GM06990 (cell line): Measurements from ENCODE around the gene WWTR1.

Experiments
- DNase-seq: peaks from one replicate; pipeline ENCODE4 v3.0.0-alpha.2; 2011; ENCODE audit not compliant: insufficient read length; ENCODE audit errors: extremely low read depth
- H3K27me3 ChIP-seq: replicated peaks from 2 replicates; pipeline ENCODE4 v1.6.0; 2011; ENCODE audit warnings: low read length; ENCODE audit not compliant: control insufficient read depth, insufficient read depth
- H3K36me3 ChIP-seq: 2 replicates; pipeline ENCODE4 v1.5.1; 2011; ENCODE audit warnings: low read length; ENCODE audit not compliant: control insufficient read depth, insufficient read depth
- H3K4me3 ChIP-seq: replicated peaks from 2 replicates; pipeline ENCODE4 v1.5.1; 2011; ENCODE audit warnings: low read depth, mild to moderate bottlenecking, control low read depth, low read length
- CTCF ChIP-seq: IDR thresholded peaks from 2 replicates; pipeline ENCODE4 v1.5.1; 2011; ENCODE audit warnings: low read length, control low read depth, mild to moderate bottlenecking, inconsistent platforms; ENCODE audit not compliant: insufficient read depth, poor library complexity, severe bottlenecking

The WWTR1 gene

GRCh38 chr3:149587383-149587782 is 70.4 kb downstream of the WWTR1 start:
- no peak for TF ChIP-seq CTCF
- no peak for DNase-seq
- H3K27me3 ChIP-seq = no peaks in the 10 kb centered on the region
- no peak overlapping the region for H3K4me3 ChIP-seq
- no peaks in the 10 kb centered on the region for H3K36me3 ChIP-seq

DNA sequence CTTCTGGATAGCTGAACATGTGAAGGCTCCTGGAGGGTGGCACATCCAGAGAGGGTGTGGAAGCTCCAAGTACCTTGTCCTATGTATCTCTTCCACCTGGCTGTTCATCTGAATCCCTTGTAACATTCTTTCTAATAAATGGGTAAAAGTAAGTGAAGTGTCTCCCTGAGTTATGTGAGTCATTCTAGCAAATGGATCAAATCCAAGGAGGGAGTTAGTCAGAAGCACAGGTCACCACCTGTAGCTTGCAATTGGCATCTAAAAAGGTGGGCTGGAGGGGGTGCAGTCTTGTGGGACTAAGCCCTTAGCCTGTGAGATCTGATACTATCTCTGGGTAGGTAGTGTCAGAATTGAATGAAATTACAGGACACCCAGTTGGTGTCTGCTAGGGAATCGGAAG is 71.0 kb downstream of the WWTR1 start:
- TF ChIP-seq CTCF = no peak
- no peak for DNase-seq
- Histone ChIP-seq H3K36me3 (no peaks in the 10 kb centered on the region), H3K4me3 (no peak overlapping the region), H3K27me3 (no peaks in the 10 kb centered on the region)

GRCh38 chr3:149585401-149585726 is 72.5 kb downstream of the WWTR1 start:
- H3K27me3 ChIP-seq = no peaks in the 10 kb centered on the region
- H3K36me3 ChIP-seq = no peaks in the 10 kb centered on the region
- no peak overlapping the region for H3K4me3 ChIP-seq
- DNase-seq = peak; percentile 72
- no peak for TF ChIP-seq CTCF

DNA sequence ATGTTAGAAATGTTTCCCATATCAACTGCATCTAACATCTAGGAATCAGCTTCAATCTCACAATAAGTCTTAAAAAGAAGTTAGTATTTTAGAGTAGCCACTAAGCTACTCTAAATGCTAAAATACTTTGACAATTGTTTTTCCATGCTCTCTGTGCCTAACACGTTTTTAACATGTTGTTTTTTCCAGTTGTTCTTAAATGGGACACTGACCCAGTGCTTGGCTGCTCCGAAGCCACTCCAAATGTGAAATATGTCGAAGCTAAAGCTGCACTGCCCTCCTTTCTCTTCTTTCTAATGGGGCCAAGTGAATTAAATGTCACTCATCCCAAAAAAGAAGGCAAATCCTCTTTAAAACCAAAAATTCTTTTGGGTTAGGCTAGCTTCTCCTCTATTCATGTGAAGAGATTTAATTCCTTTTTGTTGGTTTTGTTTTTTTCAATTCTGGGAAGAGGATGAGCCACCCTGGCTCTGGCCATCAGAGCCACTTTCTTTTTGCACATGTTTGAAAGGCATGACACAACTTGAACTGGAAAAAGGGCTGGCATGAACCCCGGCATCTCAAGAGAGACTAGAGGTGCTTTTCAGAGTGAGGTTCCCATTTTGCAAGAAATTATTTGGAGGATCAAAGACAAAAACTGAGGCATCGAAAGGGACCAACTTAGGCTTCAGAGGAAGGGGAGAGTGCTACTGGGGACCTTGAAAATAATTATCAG is 73.7 kb downstream of the WWTR1 start:
- Histone ChIP-seq H3K4me3 (no peak overlapping the region), H3K36me3 (no peaks in the 10 kb centered on the region), H3K27me3 (no peaks in the 10 kb centered on the region)
- TF ChIP-seq CTCF = no peak
- no peak for DNase-seq

GRCh38 chr3:149582395-149582794 is 75.4 kb downstream of the WWTR1 start:
- Histone ChIP-seq H3K36me3 (no peaks in the 10 kb centered on the region), H3K27me3 (no peaks in the 10 kb centered on the region), H3K4me3 (no peak overlapping the region)
- DNase-seq = no peak
- TF ChIP-seq CTCF = no peak

- no peaks in the 10 kb centered on the region for H3K36me3 ChIP-seq
- no peak overlapping the region for H3K4me3 ChIP-seq
- DNase-seq = no peak
- H3K27me3 ChIP-seq = no peaks in the 10 kb centered on the region
- TF ChIP-seq CTCF = no peak
These were observed 76.0 kb downstream of the WWTR1 start for GRCh38 chr3:149581681-149582370.
